B cell (primary cell): ENCODE measurements around the gene KIRREL3. TPM values are rescaled to one million over a fixed set of nuclear protein-coding genes. Genes with fewer than 3 reads are reported as not detected.

Experiments
- ATAC-seq: fragments of 200-7000 bp; cut with Tn5 transposase; one replicate; pipeline ENCODE4 v1.10.0; 2021; ENCODE audit warnings: low read depth, mild to moderate bottlenecking, moderate number of reproducible peaks, moderate library complexity
- CTCF ChIA-PET: fragments of 350-600 bp; sonication (Branson Sonifier 250); formaldehyde crosslinking; loops from one replicate; lab custom pipeline; 2021; ENCODE audit warnings: antibody characterized with exemption, inconsistent platforms; lab: Charles Lee
- POLR2A ChIA-PET: fragments of 350-600 bp; sonication (Branson Sonifier 250); formaldehyde crosslinking; loops from one replicate; lab custom pipeline; 2021; ENCODE audit warnings: antibody characterized with exemption; lab: Charles Lee
- DNase-seq: peaks from one replicate; pipeline ENCODE4 v3.0.0; 2013
- H2AFZ ChIP-seq: 2 replicates; pipeline ENCODE4 v1.6.1; 2012; ENCODE audit warnings: mild to moderate bottlenecking, low read depth, low read length; ENCODE audit not compliant: insufficient read depth, poor library complexity, severe bottlenecking
- H3K27ac ChIP-seq, 2 donors: 1 replicate in 1 of 2; 2 replicates in 1 of 2; pipeline ENCODE4 v1.5.1; 2012 to 2013; ENCODE audit warnings: low read length in 2 of 2, mild to moderate bottlenecking in 2 of 2, moderate library complexity in 1 of 2
- H3K27me3 ChIP-seq, 4 experiments: fragments of 200-600 bp in 1 of 4; sonication (generic) in 1 of 4; replicated peaks in 1 of 4; 1 replicate in 2 of 4; 2 replicates in 2 of 4; pipeline versions ENCODE4 v1.6.1 to v1.7.0; 2013 to 2016; ENCODE audit warnings: low read length in 3 of 4, mild to moderate bottlenecking in 2 of 4, mixed read lengths in 1 of 4, moderate library complexity in 1 of 4; ENCODE audit not compliant: insufficient read depth in 4 of 4, control insufficient read depth in 3 of 4; ENCODE audit errors: control extremely low read depth in 1 of 4
- H3K36me3 ChIP-seq, 2 experiments: replicated peaks in 1 of 2; 1 replicate in 1 of 2; 2 replicates in 1 of 2; pipeline versions ENCODE4 v1.6.1 to v1.7.1; 2013; ENCODE audit warnings: low read length in 1 of 2; ENCODE audit not compliant: insufficient read depth in 2 of 2, control insufficient read depth in 1 of 2; ENCODE audit errors: control extremely low read depth in 1 of 2, extremely low read depth in 1 of 2
- H3K4me1 ChIP-seq, 2 donors: fragments of 200-600 bp in 1 of 2; sonication (generic) in 1 of 2; 1 replicate in 1 of 2; 2 replicates in 1 of 2; pipeline versions ENCODE4 v1.5.1 to v1.6.1; 2013 to 2017; ENCODE audit warnings: low read length in 2 of 2; ENCODE audit not compliant: control insufficient read depth in 2 of 2, insufficient read depth in 2 of 2
- H3K4me2 ChIP-seq: replicated peaks from 2 replicates; pipeline ENCODE3; 2012; ENCODE audit warnings: mild to moderate bottlenecking, low read depth, low read length; ENCODE audit not compliant: poor library complexity, severe bottlenecking
- H3K4me3 ChIP-seq, 5 experiments: fragments of 200-600 bp in 1 of 5; sonication (generic) in 1 of 5; 1 replicate in 3 of 5; 2 replicates in 2 of 5; pipeline versions ENCODE4 v1.5.1 to v1.7.0; 2011 to 2016; ENCODE audit warnings: low read length in 4 of 5, mild to moderate bottlenecking in 4 of 5, low read depth in 2 of 5, control low read depth in 1 of 5, moderate library complexity in 1 of 5; ENCODE audit not compliant: insufficient read depth in 1 of 5; ENCODE audit errors: control extremely low read depth in 1 of 5, extremely low read depth in 1 of 5
- H3K79me2 ChIP-seq: fragments of 200-600 bp; sonication (generic); one replicate; pipeline ENCODE4 v1.6.0; 2016; ENCODE audit warnings: low read length; ENCODE audit not compliant: control insufficient read depth, insufficient read depth
- H3K9ac ChIP-seq: fragments of 200-600 bp; sonication (generic); 2 replicates; pipeline ENCODE4 v1.6.1; 2017; ENCODE audit warnings: mild to moderate bottlenecking, low read length, moderate library complexity
- H3K9me3 ChIP-seq, 3 donors: one replicate each; pipeline versions ENCODE4 v1.6.1 to v1.7.1; 2013; ENCODE audit warnings: low read length in 2 of 3; ENCODE audit not compliant: control insufficient read depth in 2 of 3, insufficient read depth in 1 of 3; ENCODE audit errors: control extremely low read depth in 1 of 3
- H4K20me1 ChIP-seq: 2 replicates; pipeline ENCODE4 v1.6.0; 2012; ENCODE audit warnings: mild to moderate bottlenecking, low read length; ENCODE audit not compliant: insufficient read depth, control insufficient read depth, poor library complexity, severe bottlenecking
- H3K27ac Mint-ChIP-seq: one replicate; pipeline ENCODE4 v1.8.0; 2021; ENCODE audit warnings: mixed read lengths
- H3K27me3 Mint-ChIP-seq: one replicate; pipeline ENCODE4 v1.8.0; 2021; ENCODE audit warnings: mixed read lengths
- H3K4me1 Mint-ChIP-seq: one replicate; pipeline ENCODE4 v1.8.0; 2021; ENCODE audit warnings: mixed read lengths
- H3K4me3 Mint-ChIP-seq: one replicate; pipeline ENCODE4 v1.8.0; 2021; ENCODE audit warnings: mixed read lengths
- H3K9me3 Mint-ChIP-seq: one replicate; pipeline ENCODE4 v1.8.0; 2022; ENCODE audit warnings: mixed read lengths; ENCODE audit not compliant: insufficient read depth
- CTCF ChIP-seq: fragments of 200-600 bp; IDR thresholded peaks from one replicate; pipeline ENCODE4 v1.8.0; 2022; ENCODE audit warnings: antibody characterized with exemption, mild to moderate bottlenecking
- EZH2 ChIP-seq: IDR thresholded peaks from 2 replicates; pipeline ENCODE4 v1.6.1; 2012; ENCODE audit warnings: borderline replicate concordance, low read depth, mild to moderate bottlenecking, moderate library complexity, low read length; ENCODE audit not compliant: insufficient read depth, poor library complexity, severe bottlenecking
- WGBS: methylation state at CpG from one replicate; pipeline ENCODE4 v1.1.5; 2013; ENCODE audit warnings: missing lambda C conversion rate; ENCODE audit not compliant: insufficient coverage; 5-methylcytosine and 5-hydroxymethylcytosine counted together
- intact Hi-C: fragments of 100-400 bp; cut with micrococcal nuclease; formaldehyde crosslinking; loops from one replicate; pipeline ENCODE4 v1.10.0; 2022
- polyA plus RNA-seq: library from polyadenylated mRNA; depleted of rRNA; stranded (reverse); fragments of >200 nt; gene quantifications from 2 replicates; pipeline ENCODE4 v1.2.3, GENCODE V29; 2012
- total RNA-seq, 2 donors: library from RNA; stranded (reverse); fragments of 120-200 nt in 1 of 2; gene quantifications; 1 replicate in 1 of 2; 2 replicates in 1 of 2; pipeline versions ENCODE4 v1.2.3 to v1.2.4, GENCODE V29; 2013 to 2022

Gene KIRREL3
- total and polyA plus RNA-seq, 2 donors (not counting 1 experiment from before 2014, with no cell fraction given) = not detected

- Histone ChIP-seq H3K27me3 (no peaks in the 10 kb centered on the region), H3K79me2 (no peaks in the 10 kb centered on the region), H4K20me1 (no peaks in the 10 kb centered on the region), H2AFZ (no peak overlapping the region), H3K4me1 (no peaks in the 10 kb centered on the region), H3K4me2 (no peak overlapping the region), H3K27ac (no peak overlapping the region), H3K4me3 (no peak overlapping the region), H3K36me3 (no peaks in the 10 kb centered on the region), H3K9ac (no peak overlapping the region), H3K9me3 (peaks cover 0 to 8% (median 0%) of the 10 kb centered on the region in 3 donors)
- Mint-ChIP-seq H3K27me3 (peaks cover 2% of the 10 kb centered on the region), H3K9me3 (no peaks in the 10 kb centered on the region), H3K4me3 (no peak overlapping the region), H3K4me1 (no peaks in the 10 kb centered on the region), H3K27ac (no peak overlapping the region)
- intact Hi-C loops = no loop called here
- no peak for DNase-seq
- ChIA-PET CTCF (no interaction called here), POLR2A (no interaction called here)
- 94% methylated on average over 3 of the region's 8 CpGs for WGBS
- ATAC-seq = no peak
- TF ChIP-seq EZH2 (no peak), CTCF (no peak)
Observed at GRCh38 chr11:126696982-126697381, 303.6 kb downstream of the KIRREL3 start.

DNA sequence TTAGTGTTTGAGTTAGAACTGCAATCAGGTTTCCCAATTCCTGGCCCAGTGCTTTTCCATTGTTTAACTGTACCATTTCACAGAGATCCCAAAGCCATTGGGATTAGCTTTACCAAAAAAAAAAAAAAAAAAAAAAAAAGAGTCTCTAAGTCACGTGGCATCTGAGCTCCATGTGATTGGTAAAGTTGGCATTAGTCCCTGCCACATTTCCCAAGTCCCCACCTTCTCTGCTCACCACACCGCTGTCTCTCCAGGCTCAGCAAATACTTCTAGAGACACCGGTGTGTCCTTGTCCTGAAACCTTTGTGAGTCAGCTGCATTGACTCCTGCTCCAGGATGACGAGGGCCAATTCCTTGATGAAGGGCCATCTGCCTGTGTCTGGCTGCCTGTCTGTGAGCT lies 305.3 kb downstream of the KIRREL3 start:
- TF ChIP-seq CTCF (no peak), EZH2 (no peak)
- CTCF ChIA-PET = no interaction called here
- intact Hi-C loops = no loop called here

More for the DNA sequence above, 305.3 kb downstream of the KIRREL3 start:
- no peaks in the 10 kb centered on the region for H3K27me3 ChIP-seq
- no peaks in the 10 kb centered on the region for H3K36me3 ChIP-seq
- POLR2A ChIA-PET = no interaction called here
- DNase-seq = no peak
- 91% methylated on average over 2 of the region's 4 CpGs for WGBS
- Mint-ChIP-seq H3K9me3 (no peaks in the 10 kb centered on the region), H3K27me3 (peaks cover 2% of the 10 kb centered on the region), H3K4me1 (no peaks in the 10 kb centered on the region), H3K4me3 (no peak overlapping the region), H3K27ac (no peak overlapping the region)
- H3K4me2 ChIP-seq = no peak overlapping the region
- H3K79me2 ChIP-seq = no peaks in the 10 kb centered on the region
- H3K4me1 ChIP-seq = no peaks in the 10 kb centered on the region
- no peaks in the 10 kb centered on the region for H4K20me1 ChIP-seq
- no peak overlapping the region for H3K9ac ChIP-seq
- H2AFZ ChIP-seq = no peak overlapping the region
- no peak for ATAC-seq
- no peak overlapping the region for H3K4me3 ChIP-seq
- H3K9me3 ChIP-seq = peaks cover 0 to 8% (median 0%) of the 10 kb centered on the region in 3 donors
- H3K27ac ChIP-seq = no peak overlapping the region
